ENCODE data around the gene TUBB6.
A peak's percentile ranks its signal among the peaks of the same experiment; 100 is the strongest.

TUBB6 gene

GRCh38 chr18:12291690-12292089 is 16.4 kb upstream of the TUBB6 start:
- DNase-seq: no peak

GRCh38 chr18:12293831-12294230 is 14.2 kb upstream of the TUBB6 start:
- DNase-seq: no peak

- no peak for DNase-seq
Measured at GRCh38 chr18:12295389-12296086, 12.5 kb upstream of the TUBB6 start.

GRCh38 chr18:12296087-12296403 is 12.0 kb upstream of the TUBB6 start:
- DNase-seq: no peak

GRCh38 chr18:12296457-12296856 is 11.6 kb upstream of the TUBB6 start:
- no peak for DNase-seq

GRCh38 chr18:12299862-12300261 is 8.2 kb upstream of the TUBB6 start:
- DNase-seq: no peak

- no peak for DNase-seq
Measured at GRCh38 chr18:12301263-12302005, 6.6 kb upstream of the TUBB6 start.

- DNase-seq: no peak
Measured at GRCh38 chr18:12302391-12303147, 5.5 kb upstream of the TUBB6 start.

GRCh38 chr18:12304351-12305210 is 3.5 kb upstream of the TUBB6 start:
- no peak for DNase-seq

- no peak for DNase-seq
Measured at GRCh38 chr18:12305211-12305610, 2.8 kb upstream of the TUBB6 start.

GRCh38 chr18:12305930-12306629 is 2.0 kb upstream of the TUBB6 start:
- DNase-seq: no peak

GRCh38 chr18:12306752-12307700 is 1.0 kb upstream of the TUBB6 start:
- peak; percentile 15 for DNase-seq

- DNase-seq: peak; percentile 56
Measured at GRCh38 chr18:12308386-12309100, 502 bp downstream of the TUBB6 start.

GRCh38 chr18:12309683-12310198 is 1.7 kb downstream of the TUBB6 start:
- no peak for DNase-seq

- no peak for DNase-seq
Measured at GRCh38 chr18:12310762-12311161, 2.7 kb downstream of the TUBB6 start.

GRCh38 chr18:12312976-12313375 is 4.9 kb downstream of the TUBB6 start:
- no peak for DNase-seq

- no peak for DNase-seq
Measured at GRCh38 chr18:12313530-12314245, 5.6 kb downstream of the TUBB6 start.

GRCh38 chr18:12314591-12315305 is 6.7 kb downstream of the TUBB6 start:
- no peak for DNase-seq

- DNase-seq: no peak
Measured at GRCh38 chr18:12315490-12315889, 7.4 kb downstream of the TUBB6 start.
